HG03095 (cell line): ENCODE results near the gene ZMYND8.
"Not testable (repeated sequence)": the region's sequence is repeated elsewhere in the genome, so short reads cannot be mapped to it uniquely, and the experiment has no call there.

ENCODE experiments used
- ATAC-seq: cut with Tn5 transposase; IDR thresholded peaks from one replicate; pipeline ENCODE4 v1.9.1; 2021; ENCODE audit warnings: moderate library complexity; ENCODE audit not compliant: unreplicated experiment

ZMYND8 gene

GRCh38 chr20:47188540-47188939 is 168.0 kb downstream of the ZMYND8 start:
- ATAC-seq = no peak

- ATAC-seq = no peak
These were observed 168.9 kb downstream of the ZMYND8 start for GRCh38 chr20:47187450-47188195.

GRCh38 chr20:47183367-47183766 is 173.1 kb downstream of the ZMYND8 start:
- ATAC-seq = no peak

GRCh38 chr20:47181056-47181862 is 175.2 kb downstream of the ZMYND8 start:
- ATAC-seq = no peak

- ATAC-seq = no peak
These were observed 177.2 kb downstream of the ZMYND8 start for GRCh38 chr20:47179267-47179666.

GRCh38 chr20:47178851-47179250 is 177.6 kb downstream of the ZMYND8 start:
- ATAC-seq = no peak

- no peak for ATAC-seq
These were observed 178.2 kb downstream of the ZMYND8 start for GRCh38 chr20:47178277-47178676.

GRCh38 chr20:47176217-47176616 is 180.3 kb downstream of the ZMYND8 start:
- ATAC-seq = not testable (repeated sequence)

- ATAC-seq = no peak
These were observed 181.0 kb downstream of the ZMYND8 start for GRCh38 chr20:47175493-47175892.

- ATAC-seq = no peak
These were observed 181.8 kb downstream of the ZMYND8 start for GRCh38 chr20:47174456-47175243.

GRCh38 chr20:47173596-47174216 is 182.8 kb downstream of the ZMYND8 start:
- ATAC-seq = no peak

GRCh38 chr20:47172579-47172978 is 183.9 kb downstream of the ZMYND8 start:
- no peak for ATAC-seq

- ATAC-seq = no peak
These were observed 188.7 kb downstream of the ZMYND8 start for GRCh38 chr20:47167846-47168245.

GRCh38 chr20:47165376-47165865 is 191.1 kb downstream of the ZMYND8 start:
- ATAC-seq = no peak

GRCh38 chr20:47164140-47164539 is 192.4 kb downstream of the ZMYND8 start:
- no peak for ATAC-seq

- no peak for ATAC-seq
These were observed 195.1 kb downstream of the ZMYND8 start for GRCh38 chr20:47161411-47161810.

- no peak for ATAC-seq
These were observed 195.5 kb downstream of the ZMYND8 start for GRCh38 chr20:47160992-47161391.

GRCh38 chr20:47160240-47160639 is 196.3 kb downstream of the ZMYND8 start:
- ATAC-seq = no peak
